GM18511 (cell line): ENCODE measurements around the gene ACACB.

ENCODE experiments used
- ATAC-seq: cut with Tn5 transposase; IDR thresholded peaks from one replicate; pipeline ENCODE4 v1.9.1; 2021; ENCODE audit warnings: mild to moderate bottlenecking, moderate library complexity; ENCODE audit not compliant: unreplicated experiment

The ACACB gene

DNA sequence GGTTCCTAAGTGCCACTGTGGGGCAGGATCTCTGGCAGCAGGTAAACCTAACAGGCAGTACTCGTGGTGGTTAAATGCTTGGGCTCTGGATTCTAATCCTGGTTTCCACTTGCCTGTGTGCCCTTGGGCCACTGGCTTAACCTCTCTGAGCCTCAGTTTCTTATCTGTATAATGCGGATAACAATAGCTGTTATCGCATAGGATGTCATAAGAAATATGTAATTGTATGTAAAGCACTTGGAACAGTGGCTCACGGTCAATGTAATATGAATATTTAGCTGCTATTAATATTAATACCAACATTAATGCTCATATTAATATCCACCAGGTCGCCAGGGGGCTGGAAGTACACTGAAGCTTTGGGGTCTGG, 175.9 kb downstream of the ACACB start:
- no peak for ATAC-seq

- ATAC-seq, result no peak
Measured at GRCh38 chr12:109293106-109293505, 176.7 kb downstream of the ACACB start.

- no peak for ATAC-seq
Measured at GRCh38 chr12:109294286-109294796, 178.0 kb downstream of the ACACB start.

- no peak for ATAC-seq
Measured at GRCh38 chr12:109295764-109296425, 179.5 kb downstream of the ACACB start.

- no peak for ATAC-seq
Measured at GRCh38 chr12:109296431-109296830, 180.0 kb downstream of the ACACB start.

DNA sequence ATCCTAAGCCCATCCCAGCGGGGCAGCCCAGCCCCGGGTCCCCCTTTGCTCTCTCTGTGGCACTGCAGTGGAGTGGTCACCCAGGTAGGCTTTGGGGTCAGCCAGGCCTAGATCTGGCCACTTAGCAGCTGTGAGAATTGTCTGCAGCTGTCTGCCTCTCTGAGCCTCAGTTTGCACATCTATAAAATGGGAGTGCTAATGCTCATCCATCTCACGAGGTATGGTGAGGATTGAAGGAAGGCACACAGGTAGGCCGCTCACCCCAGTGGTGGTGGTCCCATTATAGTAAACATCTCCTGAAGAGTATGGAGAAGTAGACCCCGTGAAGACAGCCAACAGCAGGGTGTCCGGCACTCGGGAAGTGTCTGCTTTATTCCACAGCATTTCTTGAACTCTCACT, 183.5 kb downstream of the ACACB start:
- ATAC-seq, result no peak

DNA sequence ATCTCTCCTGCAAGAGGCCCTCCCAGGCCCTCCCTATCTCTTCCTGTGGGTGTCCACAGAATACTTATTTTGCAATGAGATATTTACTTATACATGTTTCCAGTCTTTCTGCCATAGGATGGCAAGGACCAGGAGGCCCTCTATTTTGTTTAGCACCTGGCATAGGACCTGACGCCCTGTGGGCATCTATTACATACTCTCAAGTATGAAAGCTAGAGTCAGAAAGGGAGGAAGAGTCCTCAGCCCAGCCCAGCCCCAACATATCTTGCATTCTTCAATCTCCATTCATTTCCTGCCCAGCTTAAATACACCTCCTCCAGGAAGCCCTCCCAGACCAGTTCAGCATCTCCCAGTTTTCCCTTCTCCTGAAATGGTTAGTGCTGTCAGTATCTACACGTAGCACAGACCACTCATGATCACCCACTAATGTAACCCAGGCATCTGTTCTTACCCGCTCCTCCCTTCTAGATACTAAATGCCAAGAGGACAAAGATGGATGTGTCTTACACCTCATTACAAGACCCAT, 185.3 kb downstream of the ACACB start:
- no peak for ATAC-seq

DNA sequence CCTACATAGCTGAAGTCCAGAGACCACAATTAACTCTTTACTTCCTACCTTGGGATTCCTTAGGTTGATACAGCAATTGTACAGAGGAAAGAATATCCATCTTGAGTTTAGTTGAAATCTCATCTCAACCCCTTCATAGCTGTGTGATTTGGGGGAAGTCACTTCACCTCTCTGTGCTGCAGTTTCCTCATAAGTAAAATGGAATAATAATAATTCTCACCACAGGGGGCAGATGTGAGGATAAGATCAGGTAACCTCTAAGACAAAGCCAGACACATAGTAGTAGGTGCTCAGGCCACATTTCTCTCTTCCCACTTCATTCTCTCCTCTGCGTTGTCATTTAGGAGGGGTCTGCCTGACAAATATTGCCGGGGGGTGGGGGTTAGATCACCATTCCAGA, 186.0 kb downstream of the ACACB start:
- ATAC-seq, result no peak

- ATAC-seq, result no peak
Measured at GRCh38 chr12:109302770-109303169, 186.4 kb downstream of the ACACB start.

- ATAC-seq, result no peak
Measured at GRCh38 chr12:109304485-109304884, 188.1 kb downstream of the ACACB start.

DNA sequence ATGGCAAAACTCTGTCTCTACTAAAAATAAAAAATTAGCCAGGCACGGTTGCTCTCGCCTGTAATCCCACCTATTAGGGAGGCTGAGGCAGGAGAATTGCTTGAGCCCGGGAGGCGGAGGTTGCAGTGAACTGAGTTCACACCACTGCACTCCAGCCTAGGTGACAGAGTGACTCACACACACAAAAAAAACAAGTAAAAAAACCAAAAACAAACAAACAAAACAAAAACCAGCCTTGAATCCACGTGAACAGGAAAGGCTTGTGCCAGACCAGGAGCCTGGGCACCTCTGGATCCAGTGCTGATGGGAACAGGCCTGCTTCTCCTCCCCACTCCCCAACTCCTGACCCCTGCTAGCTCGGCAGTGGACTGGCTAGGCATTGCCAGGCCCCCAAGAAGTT, 189.2 kb downstream of the ACACB start:
- no peak for ATAC-seq

DNA sequence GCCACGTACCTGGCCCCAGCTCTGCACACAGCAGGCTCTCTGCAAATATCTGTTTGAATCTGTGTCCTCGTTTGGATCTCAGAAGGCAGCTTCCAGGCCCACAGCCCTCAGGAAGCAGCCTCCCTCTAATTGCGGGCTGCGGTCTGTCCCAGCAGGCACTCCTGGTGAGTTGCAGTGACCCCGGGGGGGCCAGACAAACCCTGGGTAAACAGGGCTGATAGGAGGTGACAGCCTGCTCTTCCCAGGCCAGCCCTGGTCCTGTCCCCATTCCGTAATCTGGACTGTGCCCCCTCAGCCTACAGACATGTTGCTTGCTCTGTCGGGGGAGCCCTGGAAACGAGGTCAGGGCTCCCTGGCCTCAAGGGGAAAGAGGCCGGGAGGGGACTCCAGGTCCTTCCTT, 190.7 kb downstream of the ACACB start:
- no peak for ATAC-seq

- ATAC-seq, result no peak
Measured at GRCh38 chr12:109308534-109309380, 192.4 kb downstream of the ACACB start, which contains the start of gene FOXN4. Gene FOXN4, minus strand, starts transcription at chr12:109309284. Its CDS starts 963 bp downstream, at chr12:109308321.

DNA sequence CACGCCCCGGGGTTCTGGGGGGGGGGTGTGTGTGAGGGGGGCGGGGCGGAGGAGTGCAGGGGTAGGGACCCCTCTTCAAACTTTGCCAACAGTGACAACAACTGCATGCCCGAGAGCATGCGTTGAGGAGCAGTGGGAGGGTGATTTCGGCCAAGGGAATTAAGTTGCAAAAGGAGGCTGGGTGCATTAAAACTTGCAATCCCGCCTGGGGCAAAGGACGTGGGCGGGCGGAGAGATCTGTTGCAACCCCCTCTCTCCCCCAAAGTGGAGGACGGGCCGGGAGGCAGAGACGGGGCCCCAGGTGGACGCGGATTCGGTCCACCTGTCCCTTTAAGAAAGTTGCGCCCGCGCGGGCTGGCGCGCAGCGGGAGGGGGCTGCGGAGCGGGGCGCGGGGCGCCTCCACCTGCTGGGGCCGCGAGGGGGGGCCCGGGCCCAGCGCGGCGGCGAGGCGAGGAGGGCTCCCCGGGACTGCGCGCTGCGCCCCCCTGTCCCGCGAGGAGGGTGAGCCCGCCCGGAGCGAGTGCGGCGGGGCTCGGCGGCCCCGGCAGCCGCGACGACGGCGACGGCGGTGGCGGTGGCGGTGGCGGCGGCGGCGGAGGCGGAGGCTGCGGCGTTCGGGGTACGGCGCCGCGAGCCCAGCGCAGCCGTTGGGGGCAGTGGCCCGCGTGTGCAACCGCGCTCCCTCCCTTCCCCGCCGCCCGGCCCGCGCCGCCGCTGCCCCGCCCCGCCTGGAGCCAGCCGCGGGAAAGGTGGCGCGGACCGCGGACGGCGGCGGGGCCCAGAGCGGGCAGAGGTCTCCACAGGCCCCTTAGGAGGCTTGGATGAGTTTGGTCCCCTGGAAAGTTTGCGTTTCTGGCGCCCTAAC, 193.2 kb downstream of the ACACB start:
- ATAC-seq, result no peak

GRCh38 chr12:109310247-109311125, 194.1 kb downstream of the ACACB start:
- no peak for ATAC-seq
